GM19468 (cell line): ENCODE data around the gene ZER1.
"Not testable (repeated sequence)": the region's sequence is repeated elsewhere in the genome, so short reads cannot be mapped to it uniquely, and the experiment has no call there.

ENCODE experiments used
- ATAC-seq: cut with Tn5 transposase; IDR thresholded peaks from one replicate; pipeline ENCODE4 v1.9.1; 2021; ENCODE audit warnings: mild to moderate bottlenecking, moderate library complexity, moderate number of reproducible peaks; ENCODE audit not compliant: unreplicated experiment; ENCODE audit errors: extremely low read depth

ZER1 gene

GRCh38 chr9:128771745-128772519, at the start of gene ZER1:
Gene ZER1 (minus strand): TSS chr9:128771927. CDS start chr9:128755565, 16,362 bp downstream.
- ATAC-seq, result peak; percentile 65

DNA sequence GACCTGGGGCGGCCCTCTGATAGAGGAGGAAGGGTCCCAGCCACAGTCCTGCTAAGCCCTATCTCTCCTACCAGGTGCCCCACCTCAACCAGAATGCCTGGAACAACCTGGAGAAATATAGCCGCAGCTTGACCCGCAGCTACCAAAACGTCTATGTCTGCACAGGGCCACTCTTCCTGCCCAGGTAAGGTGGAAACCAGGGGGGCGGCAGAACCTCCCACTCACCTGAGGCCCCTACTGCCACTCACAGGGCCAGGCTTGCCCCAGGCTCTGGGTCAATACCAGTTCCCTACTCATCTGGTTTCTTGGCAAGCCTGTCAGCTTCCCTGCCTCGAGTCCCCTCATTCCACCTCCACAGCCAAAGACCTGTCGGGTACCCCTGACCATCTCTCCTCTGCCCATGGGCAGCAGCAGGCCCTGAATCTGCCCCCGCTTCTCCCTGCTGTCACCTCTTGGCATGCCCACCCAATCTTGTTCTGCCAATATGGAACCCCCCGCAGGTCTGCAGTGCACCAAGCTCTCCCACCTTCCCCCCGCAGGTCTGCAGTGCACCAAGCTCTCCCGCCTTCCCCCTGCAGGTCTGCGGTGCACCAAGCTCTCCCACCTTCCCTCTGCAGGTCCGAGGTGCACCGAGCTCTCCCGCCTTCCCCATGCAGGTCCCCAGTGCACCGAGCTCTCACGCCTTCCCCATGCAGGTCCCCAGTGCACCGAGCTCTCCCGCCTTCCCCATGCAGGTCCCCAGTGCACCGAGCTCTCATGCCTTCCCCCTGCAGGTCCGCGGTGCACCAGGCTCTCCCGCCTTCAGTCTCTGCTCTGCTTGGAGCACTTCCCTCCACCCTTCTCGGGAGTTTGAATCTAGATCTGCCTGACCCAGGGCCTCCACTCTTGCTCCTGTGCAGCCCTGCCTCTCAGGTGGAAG, 49.2 kb upstream of the ZER1 start:
- no peak for ATAC-seq

DNA sequence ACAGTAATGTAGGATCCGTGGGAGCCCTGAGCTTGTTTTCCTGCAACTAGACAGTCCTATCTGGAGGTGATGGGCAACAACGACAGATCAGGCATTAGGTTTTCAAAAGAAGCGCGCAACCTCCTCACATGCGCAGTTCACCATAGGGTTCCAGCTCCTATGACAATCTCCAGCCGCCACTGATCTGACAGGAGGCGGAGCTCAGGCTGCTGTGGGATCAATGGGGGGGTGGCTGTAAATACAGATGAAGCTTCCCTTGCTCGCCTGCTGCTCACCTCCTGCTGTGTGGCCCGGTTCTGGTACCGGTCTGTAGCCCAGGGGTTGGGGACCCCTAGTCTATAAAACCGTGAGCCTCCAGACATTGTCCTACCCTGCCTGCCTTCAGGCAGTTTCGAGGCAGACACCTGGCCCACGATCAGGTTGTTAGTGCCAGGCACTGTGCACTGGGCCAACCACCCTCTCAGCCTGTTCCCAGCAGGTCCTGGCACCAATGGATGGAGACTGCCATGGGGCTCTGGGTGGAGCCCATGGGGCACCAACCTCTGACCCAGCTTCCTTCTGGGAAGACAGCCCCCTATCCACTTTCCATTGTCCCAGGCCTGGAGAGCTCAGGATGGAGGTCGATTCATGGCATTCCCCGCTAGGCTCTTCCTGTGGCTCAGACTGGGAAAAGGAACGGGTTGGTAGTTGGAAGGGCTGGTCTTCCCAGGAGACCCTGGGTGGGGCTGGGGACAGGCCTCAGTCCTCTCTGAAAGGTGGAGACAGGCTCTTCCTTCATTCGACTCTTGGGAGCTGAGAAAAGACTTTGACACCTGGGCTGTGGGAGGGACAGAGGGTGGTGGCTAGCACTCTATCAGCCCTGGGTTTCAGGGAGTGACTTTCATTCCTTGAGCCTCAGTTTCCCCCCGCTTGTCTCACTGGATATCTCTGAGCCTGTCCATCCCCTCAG, 48.3 kb upstream of the ZER1 start:
- no peak for ATAC-seq

DNA sequence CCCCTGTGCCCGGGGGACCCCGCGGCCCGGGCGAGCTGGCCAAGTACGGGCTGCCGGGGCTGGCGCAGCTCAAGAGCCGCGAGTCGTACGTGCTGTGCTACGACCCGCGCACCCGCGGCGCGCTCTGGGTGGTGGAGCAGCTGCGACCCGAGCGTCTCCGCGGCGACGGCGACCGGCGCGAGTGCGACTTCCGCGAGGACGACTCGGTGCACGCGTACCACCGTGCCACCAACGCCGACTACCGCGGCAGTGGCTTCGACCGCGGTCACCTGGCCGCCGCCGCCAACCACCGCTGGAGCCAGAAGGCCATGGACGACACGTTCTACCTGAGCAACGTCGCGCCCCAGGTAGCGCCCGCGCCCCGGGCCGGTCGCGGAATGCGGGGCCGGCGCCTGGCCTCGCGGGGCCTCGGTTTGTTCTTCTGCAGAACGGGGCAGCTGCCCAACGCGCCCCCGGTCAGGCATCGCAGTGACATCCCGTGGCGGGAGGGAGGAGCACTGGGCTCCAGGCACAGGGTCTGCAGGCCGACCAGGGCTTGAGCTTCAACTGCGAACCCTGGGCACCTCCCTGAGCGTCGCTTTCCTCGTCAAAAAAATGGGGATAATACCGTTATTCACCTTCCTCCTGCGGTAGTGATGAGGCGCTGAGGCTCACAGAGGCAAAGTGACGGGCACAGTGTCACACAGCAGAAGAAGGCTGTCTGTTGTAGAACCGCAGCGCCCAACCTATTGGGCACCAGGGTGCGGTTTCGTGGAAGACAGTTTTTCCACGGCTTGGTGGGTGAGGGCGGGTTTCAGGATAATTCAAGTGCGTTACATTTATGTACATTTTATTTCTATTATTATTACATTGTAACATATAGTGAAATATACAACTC, 47.4 kb upstream of the ZER1 start:
- peak; percentile 1 for ATAC-seq

DNA sequence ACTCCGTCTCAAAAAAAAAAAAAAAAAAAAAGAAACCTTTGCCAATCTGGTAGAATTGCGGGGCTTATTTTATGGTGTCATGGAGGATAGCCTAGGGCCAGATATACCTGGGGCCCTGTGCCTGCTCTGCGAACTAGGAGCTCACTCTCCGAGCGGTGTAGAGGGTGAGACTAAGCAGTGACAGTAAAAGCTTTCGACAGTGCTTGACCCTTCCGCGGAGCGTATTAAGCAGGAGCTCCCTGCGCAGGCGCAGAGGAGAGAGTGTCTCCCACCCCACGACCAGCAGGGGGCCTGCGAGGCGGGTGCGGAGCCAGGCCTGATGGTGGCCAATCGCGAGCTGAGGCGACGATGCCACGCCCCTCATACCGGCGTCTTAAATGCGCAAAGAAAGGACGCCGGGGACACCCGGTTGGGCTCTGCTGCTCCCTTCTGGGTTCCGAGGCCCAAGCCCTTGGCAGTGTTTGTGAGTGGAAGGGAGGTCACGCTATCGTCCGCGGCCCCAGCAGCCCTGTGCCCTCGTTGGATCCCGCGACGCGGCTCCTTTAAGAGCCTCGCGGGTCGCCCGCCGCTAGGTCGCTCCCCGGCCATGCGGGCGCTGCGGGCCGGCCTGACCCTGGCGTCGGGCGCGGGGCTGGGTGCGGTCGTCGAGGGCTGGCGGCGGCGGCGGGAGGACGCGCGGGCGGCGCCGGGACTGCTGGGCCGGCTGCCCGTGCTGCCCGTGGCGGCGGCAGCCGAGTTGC, 46.5 kb upstream of the ZER1 start, which contains the start of gene ENDOG:
Gene ENDOG (plus strand): TSS at position 402 of the 740 bp plus-strand sequence. CDS start 185 bp downstream, at position 587.
- peak; percentile 68 for ATAC-seq

DNA sequence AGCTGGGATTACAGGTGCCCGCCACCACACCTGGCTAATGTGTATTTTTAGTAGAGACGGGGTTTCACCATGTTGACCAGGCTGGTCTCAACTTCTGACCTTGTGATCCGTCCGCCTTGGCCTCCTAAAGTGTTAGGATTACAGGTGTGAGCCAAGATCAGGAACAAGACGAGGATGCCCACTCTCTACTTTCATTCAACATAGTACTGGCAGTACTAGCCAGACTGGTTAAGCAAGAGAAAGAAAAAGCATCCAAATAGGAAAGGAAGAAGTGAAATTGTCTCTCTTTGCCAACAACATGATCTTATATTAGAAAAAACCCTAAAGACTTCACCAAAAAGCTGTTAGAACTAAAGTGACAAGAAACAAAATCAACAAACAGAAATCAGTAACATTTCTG, 39.1 kb upstream of the ZER1 start:
- ATAC-seq, result no peak

GRCh38 chr9:128809831-128810230, 38.1 kb upstream of the ZER1 start:
- no peak for ATAC-seq

- no peak for ATAC-seq
Measured at GRCh38 chr9:128809036-128809599, 37.4 kb upstream of the ZER1 start.

DNA sequence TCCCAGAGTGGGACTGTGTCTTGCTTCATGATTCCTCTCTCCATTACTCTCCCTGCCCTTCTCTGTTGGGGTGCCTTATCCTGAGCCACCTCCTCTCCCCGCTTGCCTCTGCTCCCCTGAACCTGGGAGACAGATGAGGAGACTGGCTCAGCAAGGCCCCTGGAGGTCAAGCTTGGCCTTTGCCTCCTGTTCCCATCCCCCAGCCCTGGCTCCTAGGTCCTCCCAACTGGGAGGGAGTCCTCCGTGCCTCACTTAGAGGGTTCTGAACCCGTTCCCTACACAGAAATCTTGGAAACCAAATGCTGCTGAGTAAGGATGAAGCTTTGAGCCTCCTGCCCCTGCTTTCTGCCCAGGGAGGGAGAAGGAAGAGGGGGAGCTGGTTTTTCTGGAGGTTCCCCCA, 36.8 kb upstream of the ZER1 start:
- ATAC-seq, result no peak

DNA sequence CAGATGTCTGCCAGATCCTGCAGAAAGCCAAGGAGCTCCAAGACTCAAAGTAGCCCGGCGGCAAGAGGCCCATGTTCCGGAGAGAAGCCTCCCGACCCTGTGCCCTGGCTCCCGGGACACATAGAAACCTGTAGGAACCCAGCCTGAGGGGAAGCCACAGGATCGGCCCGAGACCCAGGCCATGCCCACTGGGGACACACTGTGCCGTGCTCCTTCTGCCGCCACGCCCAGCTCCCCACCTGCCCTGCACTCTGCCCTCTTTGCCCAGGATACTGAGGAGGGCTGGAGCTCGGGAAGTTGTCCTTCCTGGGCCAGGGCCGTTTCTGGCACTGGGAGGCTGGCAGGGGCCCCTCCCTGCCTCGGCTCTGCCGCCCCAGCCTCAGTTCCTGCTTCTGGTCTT, 36.1 kb upstream of the ZER1 start:
- ATAC-seq, result no peak

DNA sequence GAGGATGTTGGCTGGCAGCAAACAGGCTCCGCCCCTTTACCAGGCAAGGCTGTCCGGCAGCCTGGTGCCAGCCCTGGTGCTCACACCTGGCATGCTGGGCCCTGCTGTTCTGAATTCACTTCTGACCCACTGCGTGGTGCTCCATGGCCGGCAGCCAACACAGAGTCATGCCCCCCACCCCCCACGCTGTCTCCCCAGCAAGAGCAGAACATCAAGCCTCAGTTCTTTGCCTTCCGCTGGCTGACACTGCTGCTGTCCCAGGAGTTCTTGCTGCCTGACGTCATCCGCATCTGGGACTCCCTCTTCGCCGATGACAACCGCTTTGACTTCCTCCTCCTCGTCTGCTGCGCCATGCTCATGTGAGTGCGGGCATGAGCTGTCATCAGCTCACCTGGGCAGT, 33.9 kb upstream of the ZER1 start:
- ATAC-seq, result no peak

- ATAC-seq, result no peak
Measured at GRCh38 chr9:128802482-128802881, 30.8 kb upstream of the ZER1 start.

DNA sequence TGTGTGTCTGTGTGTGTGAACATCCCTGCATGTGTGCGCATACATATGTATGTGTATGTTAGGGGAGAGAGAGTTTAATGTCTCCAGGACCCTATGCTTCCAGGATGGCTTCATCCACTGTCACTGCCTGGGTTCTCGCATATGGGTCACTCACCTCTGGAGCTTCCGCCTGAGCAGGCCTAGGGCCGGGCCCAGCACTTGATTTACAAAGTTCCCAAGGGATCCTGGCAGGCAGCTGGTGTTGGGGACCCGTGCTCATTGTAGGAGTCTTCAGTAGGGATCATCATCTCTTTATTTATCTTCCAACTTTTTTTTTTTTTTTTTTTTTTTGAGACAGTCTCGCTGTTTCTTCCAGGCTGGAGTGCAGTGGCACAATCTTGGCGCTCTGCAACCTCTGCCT, 28.3 kb upstream of the ZER1 start:
- ATAC-seq, result no peak

DNA sequence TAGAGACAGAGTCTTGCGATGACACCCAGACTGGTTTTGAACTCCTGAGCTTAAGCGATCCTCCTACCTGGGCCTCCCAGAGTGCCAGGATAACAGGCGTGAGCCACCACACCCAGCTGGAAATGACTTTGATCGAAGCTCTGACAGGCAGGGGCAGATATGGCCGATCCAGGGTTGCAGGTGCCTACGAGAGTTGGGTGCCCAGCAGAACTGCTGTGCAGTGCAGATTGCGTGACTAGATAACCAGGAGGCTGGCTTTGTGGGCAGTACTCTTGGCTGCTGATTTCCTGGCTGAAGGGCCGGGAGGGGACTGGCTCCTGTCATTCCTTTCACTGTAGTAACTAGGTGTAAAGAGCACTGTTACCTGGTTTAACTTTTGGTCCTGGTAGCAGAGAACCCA, 27.2 kb upstream of the ZER1 start:
- no peak for ATAC-seq

GRCh38 chr9:128794961-128795360, 23.2 kb upstream of the ZER1 start:
- ATAC-seq, result not testable (repeated sequence)

DNA sequence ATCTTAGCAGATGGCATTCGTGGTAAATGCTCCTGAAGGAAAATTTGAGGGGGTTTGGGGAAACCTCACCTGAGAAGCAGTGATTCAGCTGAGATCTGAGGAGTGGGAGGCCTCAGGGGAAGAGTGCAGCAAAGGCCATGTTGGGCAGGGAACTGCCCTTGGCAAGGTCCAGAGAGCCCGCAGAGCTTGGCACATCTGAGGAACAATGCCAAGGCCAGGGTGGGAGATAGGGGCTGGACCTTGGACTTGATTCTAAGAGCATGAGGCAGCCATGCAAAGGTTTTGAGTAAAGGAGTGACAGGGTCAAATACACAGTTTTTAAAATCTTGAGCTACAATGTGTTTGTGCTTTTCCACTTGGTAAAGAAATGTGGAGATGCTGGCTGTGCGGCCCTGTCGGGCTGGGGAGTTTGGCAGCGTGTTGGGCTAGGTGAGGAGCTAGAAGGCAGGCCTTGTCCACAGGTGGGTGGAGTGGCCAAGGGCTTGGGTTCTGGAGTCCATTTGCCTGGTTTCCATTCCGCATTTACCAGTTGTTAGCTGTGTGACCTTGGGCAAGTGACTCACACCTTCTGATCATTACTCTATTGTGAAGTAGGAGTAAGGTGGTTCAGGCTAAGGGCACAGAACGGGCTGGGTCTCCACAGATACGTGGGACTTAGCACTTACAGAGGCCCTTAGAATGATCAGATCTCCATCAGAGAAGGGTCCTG, 21.4 kb upstream of the ZER1 start:
- no peak for ATAC-seq

GRCh38 chr9:128792134-128792533, 20.4 kb upstream of the ZER1 start:
- no peak for ATAC-seq

GRCh38 chr9:128790536-128790935, 18.8 kb upstream of the ZER1 start:
- ATAC-seq, result no peak
